ENCODE results near the gene RAPGEF1. TPM values are rescaled to one million over a fixed set of nuclear protein-coding genes. Genes with fewer than 3 reads are reported as not detected.

The RAPGEF1 gene
- total RNA-seq, 1 donor from 2014 or later, result 168 TPM

DNA sequence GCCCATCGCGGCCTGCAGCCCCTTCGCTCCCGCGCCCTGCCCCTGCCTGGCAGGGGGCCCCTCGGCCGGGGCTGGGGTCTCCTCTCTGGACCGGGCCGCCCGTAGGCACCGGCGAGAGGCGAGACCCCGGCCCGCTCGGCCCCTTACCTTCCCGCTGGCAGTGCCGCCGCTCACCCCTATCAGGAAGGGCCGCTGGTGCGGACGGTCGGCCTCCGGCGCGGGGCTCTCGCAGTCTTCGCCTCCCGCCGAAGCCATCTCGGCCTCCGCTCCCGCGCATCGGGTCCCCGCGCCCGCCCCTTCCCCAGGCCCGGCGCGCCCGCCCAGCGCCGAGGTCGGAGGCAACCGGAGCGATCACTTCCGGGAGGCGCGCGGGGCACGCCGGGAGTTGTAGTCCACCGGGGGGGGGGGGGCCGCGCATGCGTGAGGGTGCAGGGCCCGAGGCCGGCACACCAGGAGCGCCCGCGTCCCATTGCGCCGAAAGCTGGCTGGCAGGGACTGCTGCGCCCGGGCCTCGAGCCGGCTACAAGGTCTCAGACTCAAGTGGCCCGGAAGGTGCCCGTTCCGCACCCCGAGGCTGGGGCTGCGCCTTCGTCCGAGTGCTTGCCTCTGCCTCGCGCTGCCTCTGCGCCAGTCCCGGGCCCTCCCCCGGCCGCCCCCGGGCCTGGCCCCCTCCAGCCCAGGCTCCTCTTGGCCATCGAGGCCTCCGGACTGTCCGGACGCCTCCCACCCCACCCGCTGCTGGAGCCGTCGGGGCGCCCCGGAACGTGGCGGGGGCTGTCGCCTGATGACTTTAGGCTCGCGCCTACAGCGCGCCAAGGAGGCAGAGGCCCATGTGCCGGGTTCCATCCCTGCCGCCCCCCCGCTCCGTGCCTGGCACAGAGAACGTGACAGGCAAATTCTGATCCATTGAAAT lies 208.7 kb downstream of the RAPGEF1 start, which contains the start of gene UCK1:
UCK1 (minus strand) TSS at position 344 of the 913 bp plus-strand sequence; CDS start at position 255, 89 bp downstream.
- peaks cover 15% of the 10 kb centered on the region for H3K36me3 Mint-ChIP-seq (ENCODE audit: low read depth)
- H3K27me3 Mint-ChIP-seq (ENCODE audit: insufficient read depth), result peaks cover 1% of the 10 kb centered on the region
- intact Hi-C loops (cut with micrococcal nuclease), result loop anchor here (1.0 kb wide), 2 partner anchors 31 to 158 kb away; no protein-coding TSS in a partner anchor
- peak within 1 kb of the TSS; percentile 52 for H3K27ac Mint-ChIP-seq
- H3K4me1 Mint-ChIP-seq (ENCODE audit: low read depth), result peaks cover 13% of the 10 kb centered on the region
- H3K9me3 Mint-ChIP-seq, result no peaks in the 10 kb centered on the region
- H3K4me3 Mint-ChIP-seq, result peak within 1 kb of the TSS; percentile 84
- DNase-seq (ENCODE audit: low spot score), result peak; percentile 71

DNA sequence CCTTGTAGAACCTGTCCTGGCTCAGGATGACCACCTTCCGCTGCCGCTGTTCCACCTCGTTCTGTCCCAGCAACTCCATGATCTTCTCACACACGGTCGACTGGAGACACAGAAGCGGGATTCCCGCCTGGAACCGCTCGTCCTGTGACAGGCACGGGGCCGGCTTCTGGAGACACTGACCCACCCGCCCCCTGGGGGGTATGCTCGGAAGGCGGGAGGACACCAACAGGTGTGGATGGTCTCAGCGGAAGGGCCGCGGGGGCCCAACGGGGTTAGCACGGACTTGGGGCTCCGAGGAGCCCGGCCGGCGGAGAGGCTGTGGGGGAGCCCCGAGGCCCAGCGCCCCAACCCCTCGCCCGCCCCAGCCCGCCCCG lies 209.3 kb downstream of the RAPGEF1 start:
- H3K27ac Mint-ChIP-seq, result peak overlapping the region; percentile 52
- H3K36me3 Mint-ChIP-seq (ENCODE audit: low read depth), result peaks cover 17% of the 10 kb centered on the region
- DNase-seq (ENCODE audit: low spot score), result no peak
- intact Hi-C loops (cut with micrococcal nuclease), result no loop called here
- peaks cover 13% of the 10 kb centered on the region for H3K4me1 Mint-ChIP-seq (ENCODE audit: low read depth)
- H3K9me3 Mint-ChIP-seq, result no peaks in the 10 kb centered on the region
- peaks cover 1% of the 10 kb centered on the region for H3K27me3 Mint-ChIP-seq (ENCODE audit: insufficient read depth)
- H3K4me3 Mint-ChIP-seq, result peak overlapping the region; percentile 84

DNA sequence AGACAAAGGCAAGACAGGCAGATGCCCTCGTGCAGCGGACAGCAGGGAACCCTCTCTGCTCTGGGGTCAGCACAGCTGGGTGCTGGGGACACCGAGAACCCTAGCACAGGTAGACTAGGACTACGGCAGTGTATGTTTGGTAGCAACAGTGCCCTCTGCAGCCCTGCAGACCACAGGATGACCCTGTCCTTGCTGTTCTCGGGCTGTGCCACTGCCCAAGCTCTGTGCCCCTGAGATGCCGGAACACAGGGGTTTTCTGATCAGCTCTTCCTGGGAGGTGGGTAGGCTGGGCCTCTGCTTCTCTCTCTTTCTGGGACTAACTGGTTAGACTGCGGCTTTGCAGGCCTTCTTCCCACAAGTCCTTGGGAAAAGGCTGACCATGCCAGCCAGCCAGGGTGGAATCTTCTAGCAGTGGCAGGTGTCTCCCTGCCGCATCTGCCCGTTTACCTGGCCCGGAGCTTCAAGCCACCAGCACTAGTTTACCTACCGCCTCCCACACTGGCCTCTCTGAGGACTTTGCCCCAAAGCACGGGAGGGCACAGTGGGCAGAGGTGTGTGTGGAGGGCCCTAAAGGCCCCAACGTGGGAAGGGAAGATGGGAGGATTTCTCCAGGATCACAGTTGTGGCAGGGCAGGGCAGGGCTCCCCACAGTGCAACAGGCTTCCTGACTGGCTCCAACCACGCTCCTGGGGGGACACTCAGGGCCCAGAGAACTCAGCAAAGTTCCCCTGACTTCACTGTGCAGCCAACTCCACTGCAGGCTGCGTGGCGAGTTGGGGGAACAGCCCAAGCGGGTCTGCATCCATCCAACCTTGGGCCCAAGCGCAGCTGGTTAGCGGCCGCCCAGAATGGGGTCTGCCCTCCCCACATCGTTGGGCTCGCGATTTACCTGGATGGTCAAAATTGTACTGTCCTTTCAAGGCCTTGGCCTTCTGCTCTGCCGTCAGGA lies 210.0 kb downstream of the RAPGEF1 start:
- no peaks in the 10 kb centered on the region for H3K9me3 Mint-ChIP-seq
- intact Hi-C loops (cut with micrococcal nuclease), result no loop called here
- no peak for DNase-seq (ENCODE audit: low spot score)
- H3K27ac Mint-ChIP-seq, result peak overlapping the region; percentile 52
- peaks cover 1% of the 10 kb centered on the region for H3K27me3 Mint-ChIP-seq (ENCODE audit: insufficient read depth)
- H3K4me1 Mint-ChIP-seq (ENCODE audit: low read depth), result peaks cover 12% of the 10 kb centered on the region
- H3K4me3 Mint-ChIP-seq, result peak overlapping the region; percentile 84
- H3K36me3 Mint-ChIP-seq (ENCODE audit: low read depth), result peaks cover 17% of the 10 kb centered on the region

DNA sequence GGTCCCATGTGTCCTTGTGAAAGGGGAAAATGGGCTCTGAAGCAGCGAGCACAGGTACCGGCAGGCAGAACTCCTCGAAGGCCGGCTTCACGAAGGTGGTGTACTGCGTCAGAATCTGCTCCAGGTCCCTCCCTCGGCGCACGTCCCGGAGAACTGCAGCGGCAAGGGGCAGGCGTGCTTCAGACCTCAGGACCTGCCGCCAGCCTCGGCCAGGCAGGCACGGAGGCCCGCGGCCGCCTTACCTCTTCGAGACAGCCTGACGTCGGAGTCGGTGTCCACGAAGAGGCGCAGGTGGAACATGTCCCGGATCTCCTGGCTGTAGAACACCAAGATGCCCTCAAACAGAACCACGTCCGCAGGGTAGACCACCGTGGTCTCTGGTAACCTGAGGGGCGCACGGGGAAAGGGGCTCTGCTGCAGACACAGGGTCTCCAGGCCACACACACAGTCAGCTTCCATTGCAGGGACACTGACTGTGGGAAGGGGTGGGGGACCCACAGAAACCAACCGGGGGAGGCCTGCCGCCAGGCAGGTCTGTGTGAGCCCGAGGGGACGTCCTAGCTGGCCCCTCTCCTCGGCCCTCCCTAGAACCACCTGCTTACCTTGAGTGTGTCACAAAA lies 210.9 kb downstream of the RAPGEF1 start:
- peak overlapping the region; percentile 84 for H3K4me3 Mint-ChIP-seq
- H3K27ac Mint-ChIP-seq, result no peak overlapping the region
- no peaks in the 10 kb centered on the region for H3K9me3 Mint-ChIP-seq
- no peak for DNase-seq (ENCODE audit: low spot score)
- intact Hi-C loops (cut with micrococcal nuclease), result no loop called here
- peaks cover 22% of the 10 kb centered on the region for H3K36me3 Mint-ChIP-seq (ENCODE audit: low read depth)
- H3K4me1 Mint-ChIP-seq (ENCODE audit: low read depth), result peaks cover 5% of the 10 kb centered on the region
- H3K27me3 Mint-ChIP-seq (ENCODE audit: insufficient read depth), result no peaks in the 10 kb centered on the region

DNA sequence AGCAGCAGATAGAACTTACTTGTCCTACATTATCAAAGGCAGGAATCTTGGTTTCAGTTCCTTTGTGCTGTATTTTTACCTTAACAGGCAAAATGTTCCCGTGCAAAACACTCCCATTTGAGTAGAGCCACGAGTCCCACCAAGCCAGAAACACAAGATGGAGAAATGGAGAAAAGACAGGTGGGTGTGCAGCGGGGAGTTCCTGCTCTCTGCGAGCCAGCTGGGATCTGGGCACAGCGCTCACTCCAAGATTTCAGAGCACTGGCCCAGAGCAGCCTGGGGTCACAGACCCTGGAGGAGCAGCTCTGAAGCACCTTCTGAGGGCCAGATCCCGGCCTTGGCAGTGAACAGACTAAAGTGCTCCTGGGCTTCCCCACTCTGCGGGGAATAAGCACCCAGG lies 211.7 kb downstream of the RAPGEF1 start:
- peaks cover 22% of the 10 kb centered on the region for H3K36me3 Mint-ChIP-seq (ENCODE audit: low read depth)
- H3K27me3 Mint-ChIP-seq (ENCODE audit: insufficient read depth), result no peaks in the 10 kb centered on the region
- H3K9me3 Mint-ChIP-seq, result no peaks in the 10 kb centered on the region
- H3K4me3 Mint-ChIP-seq, result peak overlapping the region; percentile 78
- intact Hi-C loops (cut with micrococcal nuclease), result no loop called here
- H3K4me1 Mint-ChIP-seq (ENCODE audit: low read depth), result peaks cover 5% of the 10 kb centered on the region
- no peak for DNase-seq (ENCODE audit: low spot score)
- H3K27ac Mint-ChIP-seq, result peak overlapping the region; percentile 73

Other genes with a start within 250 kb of the RAPGEF1 start
- 39.1 and 39.3 TPM in 2 replicates for gene POMT1, start 237.2 kb downstream of the RAPGEF1 start, total RNA-seq
- gene UCK1, start 208.8 kb downstream of the RAPGEF1 start, total RNA-seq, result 26.9 and 28.0 TPM in 2 replicates
- not detected in 2 replicates for gene PRRT1B, start 194.6 kb downstream of the RAPGEF1 start, total RNA-seq